SK-N-SH treated with all-trans-retinoic acid at 6 μM for 48 hours (cell line): ENCODE measurements around the gene POLG.
"Not testable (repeated sequence)": the region's sequence is repeated elsewhere in the genome, so short reads cannot be mapped to it uniquely, and the experiment has no call there.

Source experiments
- ATAC-seq: fragments of 200-7000 bp; cut with Tn5 transposase; 3 replicates; pipeline ENCODE4 v1.9.1; 2020; ENCODE audit warnings: mild to moderate bottlenecking, moderate library complexity
- ARNTL ChIP-seq: fragments of 450-650 bp; formaldehyde crosslinking; IDR thresholded peaks from 2 replicates; pipeline ENCODE4 v1.5.0; 2020; ENCODE audit warnings: low read depth, mild to moderate bottlenecking, moderate library complexity, borderline replicate concordance
- BACH2 ChIP-seq: fragments of 250-450 bp; sonication (Bioruptor Pico); IDR thresholded peaks from 2 replicates; pipeline ENCODE4 v1.9.0; 2021; ENCODE audit warnings: mild to moderate bottlenecking, borderline replicate concordance
- CSDC2 ChIP-seq: fragments of 250-450 bp; sonication (Bioruptor Pico); IDR thresholded peaks from 2 replicates; pipeline ENCODE4 v1.5.0; 2020; ENCODE audit warnings: mild to moderate bottlenecking, moderate library complexity
- CSRNP3 ChIP-seq: fragments of 250-450 bp; sonication (Bioruptor Pico); IDR thresholded peaks from 2 replicates; pipeline ENCODE4 v1.5.1; 2021; ENCODE audit warnings: mild to moderate bottlenecking, moderate library complexity
- ESRRG ChIP-seq: fragments of 250-450 bp; sonication (Bioruptor Pico); IDR thresholded peaks from 2 replicates; pipeline ENCODE4 v1.6.1; 2021; ENCODE audit warnings: mild to moderate bottlenecking
- GLIS3 ChIP-seq: fragments of 250-450 bp; sonication (Bioruptor Pico); IDR thresholded peaks from 2 replicates; pipeline ENCODE4 v1.5.0; 2020; ENCODE audit warnings: mild to moderate bottlenecking, moderate library complexity
- ISL1 ChIP-seq: fragments of 250-450 bp; sonication (Bioruptor Pico); IDR thresholded peaks from 2 replicates; pipeline ENCODE4 v2.1.2; 2022; ENCODE audit warnings: mild to moderate bottlenecking, moderate library complexity
- PATZ1 ChIP-seq: fragments of 250-450 bp; sonication (Bioruptor Pico); IDR thresholded peaks from 2 replicates; pipeline ENCODE4 v1.8.0; 2020; ENCODE audit warnings: mild to moderate bottlenecking, moderate library complexity, borderline replicate concordance
- POU6F1 ChIP-seq: fragments of 250-450 bp; sonication (Bioruptor Pico); IDR thresholded peaks from 2 replicates; pipeline ENCODE4 v1.8.0; 2021; ENCODE audit warnings: low read depth, mild to moderate bottlenecking, moderate library complexity, borderline replicate concordance
- TCF4 ChIP-seq: fragments of 250-450 bp; sonication (Bioruptor Pico); IDR thresholded peaks from 2 replicates; pipeline ENCODE4 v1.8.0; 2021; ENCODE audit warnings: mild to moderate bottlenecking, moderate library complexity, borderline replicate concordance
- TSHZ2 ChIP-seq: fragments of 250-450 bp; sonication (Bioruptor Pico); IDR thresholded peaks from 2 replicates; pipeline ENCODE4 v1.5.0; 2020; ENCODE audit warnings: mild to moderate bottlenecking, moderate library complexity
- ZC3H10 ChIP-seq: fragments of 250-450 bp; sonication (Bioruptor Pico); IDR thresholded peaks from 2 replicates; pipeline ENCODE4 v1.5.1; 2021; ENCODE audit warnings: mild to moderate bottlenecking, moderate library complexity
- ZFP30 ChIP-seq: fragments of 450-650 bp; formaldehyde crosslinking; IDR thresholded peaks from 2 replicates; pipeline ENCODE4 v1.5.0; 2022; ENCODE audit warnings: mild to moderate bottlenecking, moderate library complexity
- ZNF70 ChIP-seq: fragments of 450-650 bp; formaldehyde crosslinking; IDR thresholded peaks from 2 replicates; pipeline ENCODE4 v1.5.0; 2020; ENCODE audit warnings: mild to moderate bottlenecking, moderate library complexity
- ZNF8 ChIP-seq: fragments of 450-650 bp; formaldehyde crosslinking; IDR thresholded peaks from 2 replicates; pipeline ENCODE4 v1.5.0; 2020; ENCODE audit warnings: mild to moderate bottlenecking, moderate library complexity

Gene POLG

DNA sequence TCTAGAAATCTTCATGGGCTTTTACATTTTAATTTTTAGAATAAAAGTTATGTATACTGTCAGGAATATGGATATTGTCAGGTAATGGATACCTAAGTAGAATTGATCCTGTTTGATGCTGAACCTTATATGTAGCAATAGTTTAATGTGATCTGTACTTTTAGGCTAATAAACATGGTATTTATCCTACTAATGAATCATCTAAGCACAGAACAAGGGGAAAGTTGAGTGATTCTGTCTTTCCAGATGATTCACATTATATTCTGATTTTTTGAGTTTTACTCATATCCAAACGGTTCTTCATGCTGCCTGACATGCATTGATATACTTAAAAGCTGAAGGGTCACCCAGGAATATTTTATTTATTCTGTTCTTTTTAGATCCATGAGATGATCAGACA, 56.3 kb downstream of the POLG start:
- TF ChIP-seq TCF4 (CRISPR knock-in tag) (no peak), ZFP30 (CRISPR knock-in tag) (no peak), ZC3H10 (CRISPR knock-in tag) (no peak), ISL1 (no peak), GLIS3 (CRISPR knock-in tag) (no peak), POU6F1 (CRISPR knock-in tag) (no peak), ARNTL (CRISPR knock-in tag) (no peak), ZNF70 (CRISPR knock-in tag) (no peak), ESRRG (no peak), CSDC2 (CRISPR knock-in tag) (no peak), BACH2 (CRISPR knock-in tag) (no peak), ZNF8 (no peak), CSRNP3 (CRISPR knock-in tag) (no peak), TSHZ2 (CRISPR knock-in tag) (no peak), PATZ1 (CRISPR knock-in tag) (no peak)
- no peak for ATAC-seq

GRCh38 chr15:89277281-89277680, 57.3 kb downstream of the POLG start:
- not testable (repeated sequence) for ATAC-seq
